HG02973 (cell line): ENCODE measurements around the gene SUCNR1.
A peak's percentile ranks its signal among the peaks of the same experiment; 100 is the strongest.
"Not testable (repeated sequence)": the region's sequence is repeated elsewhere in the genome, so short reads cannot be mapped to it uniquely, and the experiment has no call there.

Experiments used
- ATAC-seq: cut with Tn5 transposase; IDR thresholded peaks from one replicate; pipeline ENCODE4 v1.9.1; 2021; ENCODE audit warnings: moderate library complexity; ENCODE audit not compliant: unreplicated experiment

Gene SUCNR1

GRCh38 chr3:151871639-151872468 is 1.6 kb upstream of the SUCNR1 start:
- peak; percentile 82 for ATAC-seq

GRCh38 chr3:151874079-151874478 is 636 bp downstream of the SUCNR1 start:
- not testable (repeated sequence) for ATAC-seq

GRCh38 chr3:151875759-151876158 is 2.3 kb downstream of the SUCNR1 start:
- peak; percentile 60 for ATAC-seq

DNA sequence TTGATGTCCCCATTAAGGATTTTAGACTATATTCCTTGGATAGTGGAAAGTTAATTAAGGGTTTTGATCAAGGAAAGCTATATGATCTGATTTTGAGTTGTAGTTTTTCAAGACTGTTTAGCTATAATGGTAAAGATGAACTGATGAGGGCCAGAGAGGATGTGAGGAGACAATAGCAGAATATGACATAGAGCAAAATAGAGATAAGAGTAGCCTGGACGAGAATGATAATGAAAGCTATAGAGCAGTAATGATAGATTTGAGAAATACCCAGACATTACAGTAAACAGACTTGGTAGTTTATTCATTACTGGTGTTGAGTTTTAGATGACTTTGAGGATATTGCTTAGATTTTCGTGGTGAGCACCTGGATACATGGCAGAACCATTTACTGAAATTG is 3.8 kb downstream of the SUCNR1 start:
- no peak for ATAC-seq

DNA sequence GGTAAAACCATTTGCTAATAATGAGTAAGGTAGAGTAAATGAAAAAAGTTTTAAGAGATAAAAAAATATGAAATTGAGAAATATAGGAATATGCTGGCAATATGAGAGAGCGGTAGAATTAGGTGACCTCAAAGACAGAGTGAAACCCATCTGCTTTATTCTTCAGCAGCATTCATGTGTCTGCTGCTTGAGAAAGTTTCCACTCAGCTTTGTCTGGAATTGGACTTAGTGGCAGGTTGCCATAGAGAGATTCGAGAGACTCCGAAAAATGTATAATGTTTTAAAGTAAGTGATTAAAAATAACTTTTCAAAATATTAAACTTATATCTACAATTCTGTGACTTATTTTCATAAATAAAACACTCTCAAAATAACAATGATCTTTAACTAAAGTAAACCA is 5.0 kb downstream of the SUCNR1 start:
- no peak for ATAC-seq

DNA sequence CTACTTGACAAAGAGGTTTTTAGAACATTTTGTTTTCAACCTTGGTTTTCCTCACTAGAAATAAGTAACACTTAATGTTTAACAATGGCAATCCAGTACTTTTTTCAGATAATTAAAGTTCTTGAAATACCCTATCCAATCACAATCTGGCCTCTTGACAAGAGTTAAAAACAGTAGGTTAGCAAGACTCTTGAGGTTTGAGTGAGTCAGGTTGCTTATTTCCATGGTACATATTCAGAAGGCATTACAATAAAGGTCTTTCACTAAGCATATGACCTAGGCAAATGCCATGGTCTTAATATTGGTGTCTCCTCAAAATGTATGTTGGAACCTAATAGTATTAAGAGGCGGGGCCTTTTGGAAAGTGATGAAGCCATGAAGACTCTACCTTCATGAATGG is 5.6 kb downstream of the SUCNR1 start:
- ATAC-seq = no peak

- no peak for ATAC-seq
These were observed 6.4 kb downstream of the SUCNR1 start for GRCh38 chr3:151879679-151880415.

GRCh38 chr3:151880416-151880690 is 6.9 kb downstream of the SUCNR1 start:
- ATAC-seq = no peak

DNA sequence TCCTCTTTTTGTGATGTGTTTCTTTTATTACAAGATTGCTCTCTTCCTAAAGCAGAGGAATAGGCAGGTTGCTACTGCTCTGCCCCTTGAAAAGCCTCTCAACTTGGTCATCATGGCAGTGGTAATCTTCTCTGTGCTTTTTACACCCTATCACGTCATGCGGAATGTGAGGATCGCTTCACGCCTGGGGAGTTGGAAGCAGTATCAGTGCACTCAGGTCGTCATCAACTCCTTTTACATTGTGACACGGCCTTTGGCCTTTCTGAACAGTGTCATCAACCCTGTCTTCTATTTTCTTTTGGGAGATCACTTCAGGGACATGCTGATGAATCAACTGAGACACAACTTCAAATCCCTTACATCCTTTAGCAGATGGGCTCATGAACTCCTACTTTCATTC is 7.7 kb downstream of the SUCNR1 start:
- ATAC-seq = no peak

- not testable (repeated sequence) for ATAC-seq
These were observed 12.0 kb downstream of the SUCNR1 start for GRCh38 chr3:151885397-151885796.

DNA sequence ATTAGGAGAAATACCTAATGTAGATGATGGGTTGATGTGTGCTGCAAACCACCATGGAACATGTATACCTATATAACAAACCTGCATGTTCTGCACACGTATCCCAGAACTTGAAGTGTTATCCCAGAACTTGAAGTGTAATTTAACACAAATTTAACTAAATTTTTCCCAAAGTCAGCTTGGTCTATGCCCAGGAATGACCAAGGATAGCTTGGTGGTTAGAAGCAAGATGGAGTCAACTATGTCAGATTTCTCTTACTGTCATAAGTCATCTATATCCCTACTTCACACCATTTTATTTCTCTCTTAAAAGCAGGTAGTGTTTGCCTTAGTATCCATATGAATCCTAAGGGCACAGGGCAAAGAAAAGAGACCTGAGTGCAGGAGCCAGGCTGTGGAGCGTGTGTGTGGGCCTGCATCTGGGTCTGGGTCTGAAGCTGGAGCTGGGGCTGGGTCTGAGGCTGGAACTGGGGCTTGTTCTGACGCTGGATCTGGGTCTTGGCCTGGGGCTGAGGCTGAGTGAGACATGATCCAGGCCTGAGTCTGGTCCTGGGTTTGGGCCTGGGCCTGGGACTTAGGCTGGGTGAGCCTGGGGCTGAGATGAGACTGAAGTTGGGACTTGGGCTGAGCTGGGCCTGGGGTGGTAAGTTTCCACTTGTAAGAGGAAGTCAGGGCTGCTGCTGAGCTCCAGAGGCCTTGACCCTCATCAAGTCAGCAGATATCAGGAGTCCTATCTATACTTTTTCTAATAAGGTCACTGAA is 14.2 kb downstream of the SUCNR1 start:
- ATAC-seq = not testable (repeated sequence)

GRCh38 chr3:151890721-151891141 is 17.3 kb downstream of the SUCNR1 start:
- ATAC-seq = peak; percentile 69

GRCh38 chr3:151891721-151892120 is 18.3 kb downstream of the SUCNR1 start:
- ATAC-seq = no peak

- no peak for ATAC-seq
These were observed 20.8 kb downstream of the SUCNR1 start for GRCh38 chr3:151894219-151894618.

DNA sequence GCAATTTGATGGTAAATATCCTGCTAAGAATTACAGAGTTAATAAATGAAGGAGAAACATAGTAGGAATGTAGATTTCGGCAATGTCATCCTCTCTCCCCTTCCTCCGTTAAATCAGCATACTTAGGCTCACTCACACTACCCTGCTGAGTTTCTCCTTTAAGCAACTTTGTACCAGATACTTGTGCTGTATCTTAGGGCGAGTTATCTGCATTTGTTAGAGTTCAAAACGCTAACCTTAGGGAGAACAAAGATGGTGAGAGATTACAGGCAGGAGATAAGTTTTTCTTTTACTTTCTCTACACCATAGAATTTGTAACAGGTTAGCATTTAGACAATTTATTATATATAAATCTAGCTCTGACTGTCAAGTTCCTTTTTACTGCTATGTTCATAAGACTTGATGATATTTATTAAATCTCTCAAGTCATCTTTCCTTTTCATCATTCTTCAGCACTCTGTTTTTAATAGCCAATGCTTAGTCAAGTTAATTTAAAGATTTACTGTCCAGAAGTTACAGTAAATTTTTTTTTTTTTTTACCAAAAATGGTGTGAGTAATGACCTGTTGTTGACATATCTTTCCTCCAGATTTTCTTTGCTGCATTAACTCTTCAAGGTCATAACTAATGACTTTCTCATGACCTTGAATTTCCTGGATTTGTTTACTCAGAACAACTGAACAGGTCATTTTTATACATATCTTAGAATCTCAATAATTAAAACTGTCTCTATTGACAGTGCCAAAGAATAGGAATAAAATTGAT is 22.2 kb downstream of the SUCNR1 start:
- no peak for ATAC-seq

- ATAC-seq = no peak
These were observed 23.0 kb downstream of the SUCNR1 start for GRCh38 chr3:151896246-151897012.

- ATAC-seq = not testable (repeated sequence)
These were observed 24.7 kb downstream of the SUCNR1 start for GRCh38 chr3:151898121-151898520.

DNA sequence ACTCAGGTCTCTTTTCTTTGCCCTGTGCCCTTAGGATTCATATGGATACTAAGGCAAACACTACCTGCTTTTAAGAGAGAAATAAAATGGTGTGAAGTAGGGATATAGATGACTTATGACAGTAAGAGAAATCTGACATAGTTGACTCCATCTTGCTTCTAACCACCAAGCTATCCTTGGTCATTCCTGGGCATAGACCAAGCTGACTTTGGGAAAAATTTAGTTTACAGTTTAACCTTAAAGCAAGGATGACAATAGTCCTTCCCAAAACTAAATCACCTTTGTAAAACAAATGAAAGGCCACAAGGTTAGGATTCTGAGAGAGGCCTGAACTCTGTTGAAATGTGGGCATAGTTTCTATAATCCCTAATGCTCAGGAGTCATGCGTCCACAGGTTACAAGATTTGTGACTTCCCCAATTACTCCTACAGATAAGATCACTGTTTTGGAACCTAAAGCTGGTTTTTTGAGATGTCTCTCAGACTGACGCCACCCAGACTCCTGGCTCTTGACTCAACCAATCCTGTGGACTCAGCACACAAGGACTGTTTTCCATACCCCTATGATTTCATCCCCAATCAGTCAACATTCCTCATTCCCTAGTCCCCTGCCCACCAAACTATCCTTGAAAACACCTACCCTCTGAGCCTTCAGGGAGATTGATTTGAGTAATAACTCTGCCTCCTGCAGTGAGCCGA is 25.3 kb downstream of the SUCNR1 start:
- ATAC-seq = not testable (repeated sequence)

GRCh38 chr3:151899996-151900395 is 26.6 kb downstream of the SUCNR1 start:
- ATAC-seq = no peak

- no peak for ATAC-seq
These were observed 27.0 kb downstream of the SUCNR1 start for GRCh38 chr3:151900460-151900859.
